ENCODE measurements around the gene PRXL2B. TPM values are rescaled to one million over a fixed set of nuclear protein-coding genes. Genes with fewer than 3 reads are reported as not detected.

Gene PRXL2B
- total RNA-seq, 4 donors from 2014 or later: 33.7 to 101 (median 50.1) TPM

DNA sequence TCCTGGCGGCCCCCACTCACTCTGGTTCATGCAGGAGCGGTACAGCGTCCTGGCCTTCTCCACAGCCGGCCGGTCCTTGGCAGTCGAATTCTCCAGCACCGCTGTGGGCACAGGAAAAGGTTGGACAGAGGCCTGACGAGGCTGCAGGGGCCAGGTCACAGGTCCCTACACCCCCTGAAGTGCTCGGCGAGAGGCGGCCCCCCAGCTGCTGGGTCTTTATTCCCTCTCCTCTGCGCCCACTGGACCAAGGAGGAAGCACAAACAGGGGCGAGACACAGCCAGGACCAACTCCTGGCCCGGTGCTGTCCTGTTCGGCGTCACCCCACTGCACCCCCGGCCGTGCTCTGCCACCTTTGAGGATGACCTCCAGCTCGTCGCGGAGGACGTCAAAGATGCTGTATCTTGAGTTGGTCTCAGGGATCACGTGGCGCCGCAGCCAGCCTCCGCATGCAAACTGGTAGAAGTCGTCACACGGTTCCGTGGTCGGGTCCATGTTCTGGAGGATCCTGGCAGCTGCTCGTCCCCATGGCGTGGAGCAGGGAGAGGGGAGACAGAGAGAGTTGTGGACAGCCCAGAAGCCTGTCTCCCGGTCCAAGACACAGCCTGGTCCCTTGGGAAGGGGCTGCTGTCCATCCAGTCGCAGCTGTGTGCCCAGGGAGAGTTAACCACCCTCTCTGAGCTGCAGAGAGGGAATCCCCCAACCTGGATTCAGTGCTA, 22.9 kb downstream of the PRXL2B start:
- TF ChIP-seq EP300 (IDR thresholded peaks at IDR 0.05; ENCODE audit: low read depth) (no peak), POLR2A (IDR thresholded peaks at IDR 0.05) (no peak), POLR2AphosphoS5 (IDR thresholded peaks at IDR 0.05) (no peak)
- TF ChIP-seq, protein P1, sequence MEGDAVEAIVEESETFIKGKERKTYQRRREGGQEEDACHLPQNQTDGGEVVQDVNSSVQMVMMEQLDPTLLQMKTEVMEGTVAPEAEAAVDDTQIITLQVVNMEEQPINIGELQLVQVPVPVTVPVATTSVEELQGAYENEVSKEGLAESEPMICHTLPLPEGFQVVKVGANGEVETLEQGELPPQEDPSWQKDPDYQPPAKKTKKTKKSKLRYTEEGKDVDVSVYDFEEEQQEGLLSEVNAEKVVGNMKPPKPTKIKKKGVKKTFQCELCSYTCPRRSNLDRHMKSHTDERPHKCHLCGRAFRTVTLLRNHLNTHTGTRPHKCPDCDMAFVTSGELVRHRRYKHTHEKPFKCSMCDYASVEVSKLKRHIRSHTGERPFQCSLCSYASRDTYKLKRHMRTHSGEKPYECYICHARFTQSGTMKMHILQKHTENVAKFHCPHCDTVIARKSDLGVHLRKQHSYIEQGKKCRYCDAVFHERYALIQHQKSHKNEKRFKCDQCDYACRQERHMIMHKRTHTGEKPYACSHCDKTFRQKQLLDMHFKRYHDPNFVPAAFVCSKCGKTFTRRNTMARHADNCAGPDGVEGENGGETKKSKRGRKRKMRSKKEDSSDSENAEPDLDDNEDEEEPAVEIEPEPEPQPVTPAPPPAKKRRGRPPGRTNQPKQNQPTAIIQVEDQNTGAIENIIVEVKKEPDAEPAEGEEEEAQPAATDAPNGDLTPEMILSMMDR (IDR thresholded peaks at IDR 0.05): no peak
- in situ Hi-C loops (cut with MboI; ENCODE audit: low pct_ligation_motif_present in 1 of 4, low pct_unique_long_range_greater_than_20kb in 1 of 4, low sequenced_read_pairs in 3 of 4): no loop called here
- peaks cover 0 to 8% (median 2%) of the 10 kb centered on the region in 4 donors for H3K4me1 ChIP-seq
- H3K4me3 ChIP-seq: no peak overlapping the region
- H3K36me3 ChIP-seq: no peaks in the 10 kb centered on the region
- no peak overlapping the region for H3K27ac ChIP-seq
- no peak for DNase-seq
- intact Hi-C loops (cut with DNase I; ENCODE audit: low total_unique reads): no loop called here
- H3K9me3 ChIP-seq: peaks cover 2 to 3% of the 10 kb centered on the region in 2 donors
- WGBS, 2 donors (ENCODE audit: low coverage in 1 of 2): 86 to 100% methylated on average over 1 to 34 of the region's 34 CpGs
- H3K27me3 ChIP-seq: peaks cover 5% of the 10 kb centered on the region

DNA sequence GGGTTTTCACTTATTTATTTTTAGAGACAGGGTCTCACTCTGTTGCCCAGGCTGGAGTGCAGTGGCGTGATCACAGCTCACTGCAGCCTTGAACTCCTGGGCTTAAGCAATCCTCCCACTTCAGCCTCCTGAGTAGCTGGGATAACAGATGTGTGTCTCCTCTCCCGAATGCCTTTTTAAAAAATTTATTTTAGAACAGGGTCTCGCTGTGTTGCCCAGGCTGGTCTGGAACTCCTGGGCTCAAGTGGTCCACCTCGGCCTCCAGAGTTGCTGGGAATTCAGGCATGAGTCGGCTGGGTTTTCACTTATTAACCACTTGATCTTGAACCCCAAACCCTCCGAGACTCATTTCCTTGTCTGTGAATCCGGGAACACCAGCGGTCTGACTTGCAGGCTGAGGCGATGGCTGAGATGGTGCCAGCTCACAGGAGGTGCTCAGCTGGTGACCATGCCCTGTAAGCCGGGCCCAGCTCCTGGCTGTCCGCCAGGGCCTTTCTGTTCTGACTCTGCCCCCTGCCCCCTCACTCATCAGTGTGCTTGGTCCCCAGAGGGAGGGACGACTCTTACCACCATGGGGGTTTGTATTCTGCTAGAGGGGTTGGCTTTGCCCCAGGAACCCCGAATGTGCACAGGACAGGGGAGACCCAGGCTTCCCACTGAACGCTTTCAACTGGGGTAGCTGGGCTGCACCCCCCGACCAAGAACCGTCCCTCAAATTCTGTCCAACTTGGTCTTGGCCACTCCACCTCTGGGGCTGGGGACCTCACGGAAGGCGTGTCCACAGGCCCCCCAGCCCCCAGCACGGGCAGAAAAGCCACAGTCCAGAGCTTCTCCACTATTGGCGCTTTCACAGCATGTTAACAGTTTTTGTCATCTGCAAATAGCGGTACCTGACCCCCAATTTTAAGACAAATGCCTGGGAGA, 23.7 kb downstream of the PRXL2B start:
- 70% methylated on average over 21 of the region's 21 CpGs; no CpG with 5 or more reads in 1 of the 2 donors for WGBS, 2 donors (ENCODE audit: low coverage in 1 of 2)
- no peak overlapping the region for H3K4me3 ChIP-seq
- DNase-seq: no peak
- H3K36me3 ChIP-seq: no peaks in the 10 kb centered on the region
- TF ChIP-seq POLR2AphosphoS5 (IDR thresholded peaks at IDR 0.05) (no peak), POLR2A (IDR thresholded peaks at IDR 0.05) (no peak), EP300 (IDR thresholded peaks at IDR 0.05; ENCODE audit: low read depth) (no peak)
- TF ChIP-seq, protein P1 (IDR thresholded peaks at IDR 0.05): no peak
- intact Hi-C loops (cut with DNase I; ENCODE audit: low total_unique reads) (no loop called here), in situ Hi-C loops (cut with MboI; ENCODE audit: low pct_ligation_motif_present in 1 of 4, low pct_unique_long_range_greater_than_20kb in 1 of 4, low sequenced_read_pairs in 3 of 4) (no loop called here)
- peaks cover 5% of the 10 kb centered on the region for H3K27me3 ChIP-seq
- peaks cover 0 to 8% (median 2%) of the 10 kb centered on the region in 4 donors for H3K4me1 ChIP-seq
- H3K9me3 ChIP-seq: peaks cover 3 to 4% of the 10 kb centered on the region in 2 donors
- no peak overlapping the region for H3K27ac ChIP-seq

DNA sequence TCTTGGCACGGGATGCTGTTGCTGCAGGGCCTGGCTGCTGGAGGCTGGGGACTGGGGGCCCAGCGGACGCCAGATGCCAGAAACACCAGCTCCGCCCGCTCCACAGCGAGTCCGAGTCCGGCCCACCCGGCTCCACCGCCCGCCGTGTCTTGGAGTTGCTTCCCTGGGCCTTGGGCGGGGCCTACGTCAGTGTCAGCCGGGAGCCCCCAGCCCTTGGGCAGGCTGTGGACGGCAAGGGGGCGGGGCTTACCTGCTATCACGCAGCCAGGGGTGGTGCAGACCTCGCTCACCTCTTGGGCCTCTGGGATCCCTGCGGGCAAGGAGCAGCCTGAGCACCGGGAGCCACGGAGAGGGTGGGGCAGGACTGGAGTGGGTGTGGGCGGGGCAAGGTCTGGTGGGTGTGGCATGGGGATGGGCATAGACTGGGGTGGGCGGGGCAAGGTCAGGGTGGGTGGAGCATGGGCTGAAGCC, 24.5 kb downstream of the PRXL2B start:
- intact Hi-C loops (cut with DNase I; ENCODE audit: low total_unique reads) (no loop called here), in situ Hi-C loops (cut with MboI; ENCODE audit: low pct_ligation_motif_present in 1 of 4, low pct_unique_long_range_greater_than_20kb in 1 of 4, low sequenced_read_pairs in 3 of 4) (no loop called here)
- H3K27ac ChIP-seq: no peak overlapping the region

More for the DNA sequence above, 24.5 kb downstream of the PRXL2B start:
- Histone ChIP-seq H3K4me3 (peak overlapping the region in 2 of 4 donors; percentile 12 to 16), H3K4me1 (peaks cover 0 to 8% (median 2%) of the 10 kb centered on the region in 4 donors), H3K36me3 (no peaks in the 10 kb centered on the region), H3K27me3 (no peaks in the 10 kb centered on the region), H3K9me3 (peaks cover 3 to 4% of the 10 kb centered on the region in 2 donors)
- 21% methylated on average over 17 of the region's 24 CpGs; no CpG with 5 or more reads in 1 of the 2 donors for WGBS, 2 donors (ENCODE audit: low coverage in 1 of 2)
- TF ChIP-seq POLR2A (IDR thresholded peaks at IDR 0.05) (no peak), POLR2AphosphoS5 (IDR thresholded peaks at IDR 0.05) (no peak), EP300 (IDR thresholded peaks at IDR 0.05; ENCODE audit: low read depth) (no peak)
- TF ChIP-seq, protein P1 (IDR thresholded peaks at IDR 0.05): no peak
- peak; percentile 77 for DNase-seq

Measured in transverse colon (tissue), 4 donors.